Lung (tissue), 12 donors: Measurements from ENCODE around the gene TGFBR3. TPM values are rescaled to one million over a fixed set of nuclear protein-coding genes. Genes with fewer than 3 reads are reported as not detected.

Experiments
- ATAC-seq: fragments of 200-7000 bp; cut with Tn5 transposase; one replicate; pipeline ENCODE4 v1.9.1; 2020; ENCODE audit warnings: moderate number of reproducible peaks; ENCODE audit not compliant: insufficient read depth, low FRiP score
- DNase-seq, 3 donors: peaks; one replicate each; pipeline ENCODE4 v3.0.0-alpha.2; 2013 to 2017
- H3K27ac ChIP-seq, 2 donors: one replicate each; pipeline ENCODE4 v1.5.1; 2013; ENCODE audit warnings: mild to moderate bottlenecking in 2 of 2, moderate library complexity in 2 of 2, control low read depth in 1 of 2, inconsistent platforms in 1 of 2, low read depth in 1 of 2, low read length in 1 of 2
- H3K27me3 ChIP-seq, 3 donors: one replicate each; pipeline ENCODE4 v1.5.1; 2013; ENCODE audit warnings: low read length in 2 of 3; ENCODE audit not compliant: control insufficient read depth in 3 of 3, insufficient read depth in 3 of 3
- H3K36me3 ChIP-seq, 4 donors: one replicate each; pipeline ENCODE4 v1.5.1; 2013; ENCODE audit warnings: low read length in 4 of 4, mild to moderate bottlenecking in 1 of 4, moderate library complexity in 1 of 4; ENCODE audit not compliant: control insufficient read depth in 4 of 4, insufficient read depth in 4 of 4
- H3K4me1 ChIP-seq, 5 donors: one replicate each; pipeline ENCODE4 v1.5.1; 2013; ENCODE audit warnings: low read length in 5 of 5, mild to moderate bottlenecking in 2 of 5, moderate library complexity in 1 of 5; ENCODE audit not compliant: control insufficient read depth in 5 of 5, insufficient read depth in 5 of 5
- H3K4me3 ChIP-seq: one replicate; pipeline ENCODE4 v1.5.1; 2013; ENCODE audit warnings: mild to moderate bottlenecking, control low read depth, moderate library complexity
- H3K9ac ChIP-seq, 2 donors: one replicate each; pipeline ENCODE4 v1.5.1; 2013; ENCODE audit warnings: low read length in 2 of 2, control low read depth in 1 of 2; ENCODE audit not compliant: insufficient read depth in 1 of 2
- H3K9me3 ChIP-seq, 4 donors: one replicate each; pipeline ENCODE4 v1.5.1; 2013; ENCODE audit warnings: low read length in 3 of 4, mild to moderate bottlenecking in 1 of 4, moderate library complexity in 1 of 4; ENCODE audit not compliant: control insufficient read depth in 4 of 4, insufficient read depth in 3 of 4
- WGBS, 2 donors: extraction: QIAGEN DNeasy Blood & Tissue Kit; methylation state at CpG; one replicate each; pipeline ENCODE4 v1.1.7; 2013; 5-methylcytosine and 5-hydroxymethylcytosine counted together
- polyA plus RNA-seq, 2 donors: library from polyadenylated mRNA; stranded (reverse); fragments of 200-250 nt; gene quantifications; one replicate each; pipeline ENCODE4 v1.2.1, GENCODE V29; 2013
- total RNA-seq, 2 donors: library from RNA; depleted of rRNA in 1 of 2; stranded (reverse); fragments of >200 nt in 1 of 2; gene quantifications; one replicate each; pipeline ENCODE4 v1.2.1, GENCODE V29; 2014 to 2021
- TF ChIP-seq, protein P1 (sequence below): IDR thresholded peaks from 2 replicates; pipeline ENCODE4 v1.5.1; 2012; ENCODE audit warnings: mild to moderate bottlenecking; ENCODE audit errors: control extremely low read depth, extremely low read depth
- donor health status: control.
- donor health status: control.
- donor health status: Bipolar disorder and iron deficiency.
- donor health status: healthy.
- donor health status: DM: yes; HTN: yes; CAD: no.

The TGFBR3 gene
- total and polyA plus RNA-seq, 4 donors, result 13.1 to 99.6 (median 26.5) TPM

DNA sequence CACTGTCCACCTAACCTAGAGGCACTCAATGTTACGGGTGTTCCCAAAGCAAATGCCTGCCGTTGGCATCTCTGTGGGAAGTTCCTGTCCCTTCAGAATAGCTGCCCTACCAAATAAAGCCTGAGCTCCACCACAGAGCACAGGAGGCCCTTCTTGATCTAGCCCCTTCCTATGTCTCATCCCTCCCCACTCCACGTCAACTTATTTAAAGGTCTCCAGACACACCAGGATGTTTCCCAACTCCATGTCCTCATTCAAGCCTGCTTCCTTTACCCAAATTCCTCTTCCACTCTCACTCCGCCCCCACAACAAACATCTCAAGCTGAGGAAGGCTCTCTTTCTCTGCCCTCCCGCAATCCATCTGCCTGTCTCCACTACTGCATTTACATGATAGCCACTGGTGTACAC is 87.7 kb downstream of the TGFBR3 start:
- no peaks in the 10 kb centered on the region for H3K27me3 ChIP-seq
- H3K4me1 ChIP-seq, result peaks cover 0 to 33% (median 17%) of the 10 kb centered on the region in 5 donors
- no peak for DNase-seq
- TF ChIP-seq, protein P1, sequence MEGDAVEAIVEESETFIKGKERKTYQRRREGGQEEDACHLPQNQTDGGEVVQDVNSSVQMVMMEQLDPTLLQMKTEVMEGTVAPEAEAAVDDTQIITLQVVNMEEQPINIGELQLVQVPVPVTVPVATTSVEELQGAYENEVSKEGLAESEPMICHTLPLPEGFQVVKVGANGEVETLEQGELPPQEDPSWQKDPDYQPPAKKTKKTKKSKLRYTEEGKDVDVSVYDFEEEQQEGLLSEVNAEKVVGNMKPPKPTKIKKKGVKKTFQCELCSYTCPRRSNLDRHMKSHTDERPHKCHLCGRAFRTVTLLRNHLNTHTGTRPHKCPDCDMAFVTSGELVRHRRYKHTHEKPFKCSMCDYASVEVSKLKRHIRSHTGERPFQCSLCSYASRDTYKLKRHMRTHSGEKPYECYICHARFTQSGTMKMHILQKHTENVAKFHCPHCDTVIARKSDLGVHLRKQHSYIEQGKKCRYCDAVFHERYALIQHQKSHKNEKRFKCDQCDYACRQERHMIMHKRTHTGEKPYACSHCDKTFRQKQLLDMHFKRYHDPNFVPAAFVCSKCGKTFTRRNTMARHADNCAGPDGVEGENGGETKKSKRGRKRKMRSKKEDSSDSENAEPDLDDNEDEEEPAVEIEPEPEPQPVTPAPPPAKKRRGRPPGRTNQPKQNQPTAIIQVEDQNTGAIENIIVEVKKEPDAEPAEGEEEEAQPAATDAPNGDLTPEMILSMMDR, result no peak
- no peak for ATAC-seq
- no peak overlapping the region for H3K4me3 ChIP-seq
- H3K9me3 ChIP-seq, result no peaks in the 10 kb centered on the region
- peak overlapping the region in 1 of 2 donors; percentile 1 for H3K9ac ChIP-seq
- peaks cover 0 to 8% (median 3%) of the 10 kb centered on the region in 4 donors for H3K36me3 ChIP-seq
- 61 to 71% methylated on average over 5 of the region's 5 CpGs for WGBS, 2 donors
- H3K27ac ChIP-seq, result peak overlapping the region; percentile 13 to 43

DNA sequence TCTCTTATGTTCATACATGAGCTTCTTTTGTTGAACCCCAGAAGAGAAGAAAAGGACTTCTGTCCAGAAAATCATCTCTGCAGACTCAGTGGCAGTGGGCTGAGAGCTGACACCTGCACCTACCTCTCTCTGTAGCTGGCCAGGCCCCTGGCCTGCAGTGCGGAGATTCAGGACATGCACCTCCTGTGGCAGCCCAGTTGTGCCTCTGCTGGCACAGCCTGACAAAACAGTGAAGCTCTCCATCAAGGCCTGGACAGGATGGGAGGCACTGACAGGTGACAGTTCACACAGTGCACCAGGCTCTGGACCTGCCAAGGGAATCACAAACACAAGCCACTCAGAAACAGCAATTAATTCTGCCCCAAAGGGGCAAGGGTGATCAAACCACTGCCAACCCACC is 88.8 kb downstream of the TGFBR3 start:
- peak overlapping the region in 1 of 2 donors; percentile 56 for H3K27ac ChIP-seq
- H3K4me3 ChIP-seq, result no peak overlapping the region
- H3K27me3 ChIP-seq, result no peaks in the 10 kb centered on the region
- DNase-seq (no peak), ATAC-seq (no peak)
- 93 to 96% methylated on average over 1 of the region's 1 CpG for WGBS, 2 donors
- H3K9me3 ChIP-seq, result no peaks in the 10 kb centered on the region
- H3K36me3 ChIP-seq, result peaks cover 0 to 8% (median 3%) of the 10 kb centered on the region in 4 donors
- no peak overlapping the region for H3K9ac ChIP-seq
- H3K4me1 ChIP-seq, result peaks cover 7 to 39% (median 17%) of the 10 kb centered on the region in 5 donors
- TF ChIP-seq, protein P1, result no peak

DNA sequence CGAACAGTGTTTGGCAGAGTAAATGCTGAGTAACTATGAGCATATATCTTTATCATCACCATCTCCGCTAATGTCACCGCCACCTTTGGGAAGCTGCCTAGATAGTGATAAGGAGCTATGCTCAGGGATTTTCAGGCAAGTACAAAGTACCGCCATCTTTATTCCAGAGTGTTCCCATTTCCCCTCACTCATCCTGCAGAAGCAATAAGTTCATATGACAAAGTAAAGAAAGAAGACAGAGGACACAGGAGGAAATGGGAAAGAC is 89.6 kb downstream of the TGFBR3 start:
- TF ChIP-seq, protein P1, result no peak
- 98 to 99% methylated on average over 4 of the region's 4 CpGs for WGBS, 2 donors
- DNase-seq, result no peak
- no peak overlapping the region for H3K27ac ChIP-seq
- peaks cover 0 to 8% (median 3%) of the 10 kb centered on the region in 4 donors for H3K36me3 ChIP-seq
- H3K9me3 ChIP-seq, result no peaks in the 10 kb centered on the region
- no peaks in the 10 kb centered on the region for H3K27me3 ChIP-seq
- H3K4me1 ChIP-seq, result peaks cover 15 to 47% (median 19%) of the 10 kb centered on the region in 5 donors
- no peak overlapping the region for H3K9ac ChIP-seq
- ATAC-seq, result no peak
- no peak overlapping the region for H3K4me3 ChIP-seq
